ENCODE results near the gene SMG6. TPM values are rescaled to one million over a fixed set of nuclear protein-coding genes. Genes with fewer than 3 reads are reported as not detected.

The SMG6 gene
- total and polyA plus RNA-seq, 2 donors (not counting 1 experiment from before 2014, with no cell fraction given): 10.6 to 35.5 TPM

DNA sequence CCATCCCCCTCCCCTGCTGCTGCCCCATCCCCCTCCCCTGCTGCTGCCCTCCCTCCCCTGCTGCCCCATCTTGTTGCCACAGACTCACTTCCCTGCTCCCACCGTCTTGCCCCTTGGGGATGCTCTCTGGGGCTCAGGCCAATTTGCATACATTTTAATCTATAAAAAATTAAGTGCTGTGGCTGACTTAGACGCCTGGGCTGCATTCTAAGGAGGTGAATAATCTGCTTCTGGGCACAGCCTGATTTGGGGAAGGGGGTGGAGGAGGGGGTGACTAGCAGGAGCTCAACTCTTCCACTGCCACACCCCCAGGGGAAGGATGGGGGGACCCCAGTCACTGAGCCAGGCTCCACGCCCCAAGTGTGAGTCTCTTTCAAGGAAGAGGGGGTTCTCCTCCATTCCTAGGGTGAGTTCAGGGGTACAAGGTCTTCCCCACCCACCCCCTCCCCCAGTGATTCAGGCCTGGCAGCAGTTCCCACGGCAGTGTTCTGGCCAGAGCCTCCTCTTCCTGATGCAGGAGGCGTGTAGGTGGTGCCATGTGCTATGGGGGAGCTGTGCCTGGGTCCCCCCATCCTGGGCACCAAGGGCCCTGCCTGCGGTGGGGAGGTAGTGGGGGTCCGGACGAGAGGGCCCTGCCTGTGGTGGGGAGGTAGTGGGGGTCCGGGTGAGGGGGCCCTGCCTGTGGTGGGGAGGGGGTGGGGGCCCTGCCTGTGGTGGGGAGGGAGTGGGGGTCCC lies 268.6 kb downstream of the SMG6 start:
- H3K4me3 ChIP-seq (ENCODE audit: control extremely low read depth in 1 of 5, extremely low read depth in 1 of 5, insufficient read depth in 1 of 5, low read depth in 2 of 5, low read length in 4 of 5): no peak overlapping the region
- Mint-ChIP-seq H3K4me1 (peaks cover 27% of the 10 kb centered on the region), H3K9me3 (ENCODE audit: insufficient read depth) (no peaks in the 10 kb centered on the region), H3K4me3 (no peak overlapping the region), H3K27me3 (no peaks in the 10 kb centered on the region), H3K27ac (no peak overlapping the region)
- H2AFZ ChIP-seq (ENCODE audit: insufficient read depth, low read depth, low read length, poor library complexity, severe bottlenecking): no peak overlapping the region
- H3K9ac ChIP-seq (ENCODE audit: low read length): no peak overlapping the region
- no peak overlapping the region for H3K4me2 ChIP-seq (replicated peaks; ENCODE audit: low read depth, low read length, poor library complexity, severe bottlenecking)
- peaks cover 0 to 1% (median 0%) of the 10 kb centered on the region in 3 donors for H3K9me3 ChIP-seq (ENCODE audit: control extremely low read depth in 1 of 3, control insufficient read depth in 2 of 3, insufficient read depth in 1 of 3, low read length in 2 of 3)
- peaks cover 0 to 43% of the 10 kb centered on the region in 2 experiments for H3K36me3 ChIP-seq (replicated peaks in 1 of 2; ENCODE audit: control extremely low read depth in 1 of 2, control insufficient read depth in 1 of 2, extremely low read depth in 1 of 2, insufficient read depth in 2 of 2, low read length in 1 of 2)
- peaks cover 34% of the 10 kb centered on the region for H4K20me1 ChIP-seq (ENCODE audit: control insufficient read depth, insufficient read depth, low read length, poor library complexity, severe bottlenecking)
- intact Hi-C loops (cut with micrococcal nuclease): loop anchor here (5.0 kb wide), 1 partner anchor 128 kb away; no protein-coding TSS in a partner anchor
- ChIA-PET POLR2A (no interaction called here), CTCF (no interaction called here)
- H3K4me1 ChIP-seq (ENCODE audit: control insufficient read depth in 2 of 2, insufficient read depth in 2 of 2, low read length in 2 of 2): peaks cover 7 to 31% of the 10 kb centered on the region in 2 donors
- 80% methylated on average over 1 of the region's 9 CpGs for WGBS (ENCODE audit: insufficient coverage)
- no peaks in the 10 kb centered on the region for H3K27me3 ChIP-seq (replicated peaks in 1 of 4; ENCODE audit: control extremely low read depth in 1 of 4, control insufficient read depth in 3 of 4, insufficient read depth in 4 of 4, low read length in 3 of 4)
- ATAC-seq (ENCODE audit: low read depth): no peak
- H3K27ac ChIP-seq (ENCODE audit: low read length in 2 of 2): no peak overlapping the region
- TF ChIP-seq CTCF (IDR thresholded peaks at IDR 0.05): no peak
- TF ChIP-seq EZH2 (IDR thresholded peaks at IDR 0.05; ENCODE audit: borderline replicate concordance, insufficient read depth, low read depth, low read length, poor library complexity, severe bottlenecking): no peak
- peaks cover 35% of the 10 kb centered on the region for H3K79me2 ChIP-seq (ENCODE audit: control insufficient read depth, insufficient read depth, low read length)
- DNase-seq: no peak

DNA sequence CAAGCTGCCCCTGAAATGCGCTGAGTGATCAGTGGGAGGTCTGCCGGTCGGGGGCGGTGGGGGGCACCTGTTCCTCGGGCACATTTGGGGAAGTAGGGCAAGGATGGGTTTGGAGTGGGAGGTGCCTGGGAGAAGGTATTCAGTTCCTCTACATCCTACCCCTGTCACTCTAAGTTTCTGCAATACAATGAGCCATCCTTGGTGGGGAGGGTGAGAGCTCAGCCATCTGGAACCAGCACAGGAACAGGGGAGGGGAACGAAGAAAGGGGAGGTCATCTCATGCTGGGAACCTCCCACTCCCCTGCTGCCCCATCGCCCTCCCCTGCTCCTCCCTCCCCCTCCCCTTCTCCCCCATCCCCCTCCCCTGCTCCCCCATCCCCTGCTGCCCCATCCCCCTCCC lies 269.4 kb downstream of the SMG6 start:
- Histone ChIP-seq H3K9me3 (ENCODE audit: control extremely low read depth in 1 of 3, control insufficient read depth in 2 of 3, insufficient read depth in 1 of 3, low read length in 2 of 3) (peaks cover 0 to 7% (median 0%) of the 10 kb centered on the region in 3 donors), H3K4me1 (ENCODE audit: control insufficient read depth in 2 of 2, insufficient read depth in 2 of 2, low read length in 2 of 2) (peaks cover 11 to 37% of the 10 kb centered on the region in 2 donors), H3K9ac (ENCODE audit: low read length) (no peak overlapping the region), H3K4me2 (replicated peaks; ENCODE audit: low read depth, low read length, poor library complexity, severe bottlenecking) (peak overlapping the region; percentile 8), H3K27ac (ENCODE audit: low read length in 2 of 2) (no peak overlapping the region), H3K79me2 (ENCODE audit: control insufficient read depth, insufficient read depth, low read length) (peaks cover 35% of the 10 kb centered on the region), H4K20me1 (ENCODE audit: control insufficient read depth, insufficient read depth, low read length, poor library complexity, severe bottlenecking) (peaks cover 33% of the 10 kb centered on the region), H3K4me3 (ENCODE audit: control extremely low read depth in 1 of 5, extremely low read depth in 1 of 5, insufficient read depth in 1 of 5, low read depth in 2 of 5, low read length in 4 of 5) (no peak overlapping the region), H3K27me3 (replicated peaks in 1 of 4; ENCODE audit: control extremely low read depth in 1 of 4, control insufficient read depth in 3 of 4, insufficient read depth in 4 of 4, low read length in 3 of 4) (peaks cover 0 to 5% (median 2%) of the 10 kb centered on the region in 4 experiments), H2AFZ (ENCODE audit: insufficient read depth, low read depth, low read length, poor library complexity, severe bottlenecking) (no peak overlapping the region), H3K36me3 (replicated peaks in 1 of 2; ENCODE audit: control extremely low read depth in 1 of 2, control insufficient read depth in 1 of 2, extremely low read depth in 1 of 2, insufficient read depth in 2 of 2, low read length in 1 of 2) (peaks cover 0 to 42% of the 10 kb centered on the region in 2 experiments)
- Mint-ChIP-seq H3K27me3 (no peaks in the 10 kb centered on the region), H3K4me3 (no peak overlapping the region), H3K9me3 (ENCODE audit: insufficient read depth) (no peaks in the 10 kb centered on the region), H3K4me1 (peaks cover 32% of the 10 kb centered on the region), H3K27ac (no peak overlapping the region)
- TF ChIP-seq CTCF (IDR thresholded peaks at IDR 0.05): no peak
- TF ChIP-seq EZH2 (IDR thresholded peaks at IDR 0.05; ENCODE audit: borderline replicate concordance, insufficient read depth, low read depth, low read length, poor library complexity, severe bottlenecking): no peak
- ChIA-PET CTCF (no interaction called here), POLR2A (no interaction called here)
- ATAC-seq (ENCODE audit: low read depth) (no peak), DNase-seq (no peak)
- intact Hi-C loops (cut with micrococcal nuclease): loop anchor here (5.0 kb wide), 1 partner anchor 127 kb away; no protein-coding TSS in a partner anchor
- no CpG with 5 or more reads among the region's 7 CpGs for WGBS (ENCODE audit: insufficient coverage)

Data from B cell (primary cell).